Ecto neural progenitor cell (in vitro differentiated cells): ENCODE data around the gene DRD3.
A peak's percentile ranks its signal among the peaks of the same experiment; 100 is the strongest.

Experiments used
- DNase-seq: peaks from one replicate; pipeline ENCODE4 v3.0.0-alpha.2; 2018; ENCODE audit warnings: low spot score

Gene DRD3

DNA sequence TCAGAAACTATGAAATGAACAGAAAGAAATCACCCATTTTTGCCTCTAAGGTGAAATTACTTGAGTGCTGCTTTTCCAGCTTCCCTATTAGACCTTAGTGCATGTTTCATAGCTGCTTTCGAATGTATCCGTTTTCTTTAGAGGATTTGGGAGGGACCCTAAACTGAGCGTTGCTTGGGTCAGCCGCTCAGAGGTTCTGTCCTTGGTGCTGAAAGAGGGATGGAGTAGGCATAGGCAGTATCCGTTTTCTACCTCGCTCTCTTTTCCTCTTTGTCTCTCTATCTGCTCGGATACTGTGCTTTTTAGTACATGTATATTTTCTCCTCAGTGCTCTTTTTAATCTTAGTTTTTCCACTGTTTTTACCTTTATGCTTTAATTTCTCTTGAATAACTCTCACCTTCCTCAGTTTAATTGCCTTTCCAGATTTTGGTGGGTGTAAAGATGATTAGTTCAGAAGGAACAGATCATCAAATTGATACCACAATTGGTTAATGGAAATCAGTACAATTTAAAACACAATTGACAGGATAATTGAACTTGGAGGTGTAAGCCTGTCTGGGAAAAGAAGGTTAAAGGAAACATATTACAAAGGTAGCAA, at the start of gene DRD3:
Gene DRD3 (minus strand): TSS at position 283 of the 599 bp plus-strand sequence. CDS start 7,060 bp downstream, outside the sequence.
- DNase-seq: peak; percentile 59

DNA sequence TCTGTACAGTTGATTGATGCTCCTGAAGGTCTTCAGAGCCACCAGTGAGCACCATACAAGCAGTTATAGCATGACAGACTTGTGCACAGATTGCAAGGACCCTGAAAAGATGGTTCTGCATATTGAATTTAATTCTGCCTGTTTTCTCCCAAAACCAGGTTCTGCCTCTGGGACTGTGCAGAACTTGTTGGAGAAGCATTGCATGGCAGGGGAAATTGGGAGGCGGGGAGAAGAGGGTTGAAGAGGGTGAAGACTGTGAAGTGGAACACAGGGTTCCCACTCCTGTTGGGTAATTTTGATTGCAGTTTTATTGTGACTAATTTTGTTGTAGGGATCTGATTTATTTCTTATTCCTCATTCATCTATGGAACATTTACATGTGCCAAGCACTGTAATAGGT, 48.2 kb upstream of the DRD3 start:
- DNase-seq: no peak

DNA sequence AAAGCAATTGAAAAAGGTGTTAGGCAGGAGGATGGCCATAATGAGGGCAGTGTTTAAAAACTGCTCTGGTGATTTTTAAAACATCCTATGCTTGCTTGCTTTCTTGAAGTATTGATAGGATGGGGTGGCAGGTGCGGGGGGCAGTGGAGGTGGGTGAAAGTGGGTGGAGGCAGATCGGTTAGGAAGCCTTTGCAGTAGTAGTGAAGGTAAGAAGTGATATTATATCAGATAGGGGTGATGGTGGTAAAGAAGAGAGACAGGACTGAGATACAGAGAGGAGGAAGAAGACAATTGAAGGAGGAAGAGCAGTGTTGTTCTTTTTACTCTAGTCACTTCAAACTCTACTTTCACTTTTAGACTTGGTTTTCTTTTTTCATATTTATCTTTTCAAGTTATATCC, 47.5 kb upstream of the DRD3 start:
- no peak for DNase-seq

DNA sequence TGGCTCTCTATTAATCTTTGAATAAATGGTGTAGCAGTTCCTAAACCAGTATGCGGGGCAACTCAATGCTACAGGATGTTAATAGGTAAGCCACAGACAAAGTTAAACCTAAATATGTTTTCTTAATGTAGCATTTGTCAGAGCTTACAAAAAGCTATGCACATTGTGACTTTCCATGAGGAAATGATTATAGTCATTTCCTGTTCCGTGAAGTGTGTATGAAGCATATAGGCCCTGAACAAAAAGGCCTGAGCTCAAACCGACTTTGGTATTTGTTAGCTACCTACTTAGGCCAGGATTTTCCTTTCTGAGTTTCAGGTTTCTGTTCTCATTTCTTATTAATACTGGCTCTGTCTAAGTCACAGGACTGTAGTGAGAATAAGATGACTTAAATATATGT, 44.3 kb upstream of the DRD3 start:
- DNase-seq: no peak

DNA sequence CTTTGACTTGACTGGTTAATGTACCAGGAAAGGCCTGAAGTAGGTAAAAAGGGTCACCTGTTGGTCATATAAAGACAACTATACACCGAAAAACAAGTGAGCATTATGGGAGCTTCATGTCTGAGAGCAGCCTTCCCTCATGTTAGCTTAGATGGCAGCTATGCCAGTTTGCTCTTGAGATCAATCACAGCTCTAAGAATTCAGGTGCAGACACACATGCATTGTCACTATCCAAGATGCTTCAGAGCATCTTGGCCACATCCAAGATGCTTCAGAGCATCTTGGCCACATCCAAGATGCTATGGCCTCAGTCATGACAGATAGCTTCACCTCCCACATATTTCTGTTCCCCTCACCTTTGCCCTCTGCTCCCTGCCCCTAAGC, 43.0 kb upstream of the DRD3 start:
- no peak for DNase-seq

DNA sequence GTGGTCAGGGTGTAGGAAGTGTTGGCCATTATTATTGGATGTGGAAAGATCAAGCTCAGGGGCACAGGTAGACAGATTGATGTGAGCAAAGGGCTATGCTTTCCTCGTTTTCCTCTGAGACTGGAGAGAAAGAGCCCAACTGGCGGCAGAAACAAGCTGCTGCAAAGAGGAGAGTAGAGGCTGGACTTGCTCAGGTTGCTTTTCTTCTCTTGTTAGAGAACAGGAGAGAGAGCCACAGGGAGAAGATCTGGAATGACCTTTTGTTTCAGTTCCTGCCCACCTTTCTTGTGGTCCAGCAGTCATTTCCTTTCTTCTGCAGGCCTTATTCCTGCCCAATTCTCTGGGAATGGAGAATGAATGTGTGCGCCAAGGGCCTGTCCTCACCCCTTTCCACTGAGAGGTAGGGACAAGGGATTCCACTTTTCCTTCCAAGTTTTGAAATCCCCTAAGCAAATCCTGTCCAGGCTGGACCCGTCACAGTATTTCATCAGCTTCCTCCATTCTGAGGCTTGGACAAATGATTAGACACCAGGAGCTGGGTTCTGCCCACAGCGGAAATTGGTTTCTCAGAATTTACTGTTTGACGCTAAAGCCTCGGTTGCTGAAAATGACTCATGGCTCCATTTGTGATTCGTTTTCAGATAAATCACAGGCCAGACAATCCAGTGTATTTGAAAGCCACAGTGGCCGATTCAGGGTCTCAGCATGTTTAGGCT, 42.5 kb upstream of the DRD3 start:
- DNase-seq: no peak

DNA sequence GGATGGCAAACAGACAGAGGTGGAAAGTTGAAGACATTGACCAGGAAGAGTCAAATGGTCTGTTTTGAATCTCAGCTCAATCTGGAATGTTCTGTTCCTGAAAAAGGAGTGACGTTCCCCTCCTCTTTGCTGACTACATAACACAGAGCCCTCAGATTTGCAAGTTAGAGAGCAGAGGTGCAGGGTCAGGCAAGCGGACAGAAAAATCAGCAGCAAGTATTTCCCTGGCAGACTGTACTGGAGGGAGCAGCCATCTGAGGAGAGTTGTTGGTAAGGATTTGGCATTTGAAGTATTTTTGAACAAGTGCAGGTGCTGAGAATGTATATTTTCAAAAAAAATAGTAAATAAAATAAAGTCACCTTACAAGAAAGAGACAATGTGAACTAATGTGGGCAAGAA, 40.9 kb upstream of the DRD3 start:
- DNase-seq: no peak

DNA sequence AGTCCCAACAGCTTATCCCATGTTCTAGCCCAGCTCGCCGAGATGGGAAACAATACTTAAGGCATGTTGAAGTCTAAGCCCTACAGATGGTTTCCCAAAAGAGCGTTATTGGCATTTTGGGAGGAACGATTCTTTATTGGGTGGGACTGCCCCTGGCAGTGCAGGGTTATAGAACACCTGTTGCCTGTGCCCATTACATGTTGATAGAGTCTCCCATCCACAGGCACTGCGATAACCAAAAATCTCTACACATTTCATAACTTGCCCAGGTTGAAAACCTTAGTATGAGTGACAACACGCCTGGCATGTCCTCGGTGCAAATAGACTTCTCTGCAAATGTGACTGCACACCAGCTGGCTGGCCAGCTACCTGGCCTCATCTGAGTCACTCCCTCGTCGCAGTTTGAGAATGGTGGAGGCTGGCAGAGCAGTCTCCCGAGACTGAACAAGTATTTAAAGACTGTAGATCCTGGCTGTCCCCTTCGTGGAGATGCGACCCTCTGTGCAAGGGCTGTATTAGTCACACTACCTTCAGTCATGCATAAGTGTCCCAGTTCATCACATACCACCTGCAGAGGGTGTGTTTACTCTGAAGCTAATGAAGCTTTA, 39.8 kb upstream of the DRD3 start:
- DNase-seq: no peak

DNA sequence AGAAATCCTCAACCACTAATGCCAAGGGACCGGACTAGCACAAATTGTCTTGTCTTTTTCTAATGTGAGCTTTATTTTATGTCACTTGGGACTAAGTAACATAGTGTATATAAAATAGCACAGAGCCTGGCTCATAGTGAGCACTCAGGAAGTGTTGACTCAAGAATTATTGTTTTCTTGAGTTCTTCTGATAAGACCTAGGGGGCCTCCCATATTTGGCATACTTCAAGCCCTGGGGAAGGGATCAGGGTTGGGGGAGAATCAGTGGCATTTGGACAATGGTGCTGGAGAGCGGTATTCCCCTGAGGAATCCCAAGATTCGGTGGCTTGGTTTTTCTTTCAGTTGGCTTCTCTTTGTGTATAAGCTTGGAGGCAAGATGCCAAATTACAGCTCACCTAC, 39.2 kb upstream of the DRD3 start:
- DNase-seq: no peak

DNA sequence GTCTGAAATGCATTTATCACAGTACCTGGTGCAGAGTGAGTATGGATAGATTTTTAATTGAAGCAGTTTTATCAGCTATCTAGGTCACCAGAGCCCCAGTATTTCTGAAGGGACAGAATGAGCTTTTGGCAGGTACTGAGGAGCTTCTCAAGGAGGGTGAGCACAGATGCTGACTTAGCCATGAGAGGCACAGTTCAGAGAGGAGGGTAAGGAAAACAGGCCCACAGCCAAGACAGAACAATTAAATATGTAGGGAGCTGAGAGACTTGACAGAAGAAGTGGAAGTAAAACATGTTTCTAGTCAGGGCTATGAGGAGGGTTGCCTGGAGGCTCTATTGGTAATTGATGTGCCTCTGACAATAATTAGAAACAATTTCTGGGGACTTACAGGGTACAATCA, 38.4 kb upstream of the DRD3 start:
- DNase-seq: no peak

DNA sequence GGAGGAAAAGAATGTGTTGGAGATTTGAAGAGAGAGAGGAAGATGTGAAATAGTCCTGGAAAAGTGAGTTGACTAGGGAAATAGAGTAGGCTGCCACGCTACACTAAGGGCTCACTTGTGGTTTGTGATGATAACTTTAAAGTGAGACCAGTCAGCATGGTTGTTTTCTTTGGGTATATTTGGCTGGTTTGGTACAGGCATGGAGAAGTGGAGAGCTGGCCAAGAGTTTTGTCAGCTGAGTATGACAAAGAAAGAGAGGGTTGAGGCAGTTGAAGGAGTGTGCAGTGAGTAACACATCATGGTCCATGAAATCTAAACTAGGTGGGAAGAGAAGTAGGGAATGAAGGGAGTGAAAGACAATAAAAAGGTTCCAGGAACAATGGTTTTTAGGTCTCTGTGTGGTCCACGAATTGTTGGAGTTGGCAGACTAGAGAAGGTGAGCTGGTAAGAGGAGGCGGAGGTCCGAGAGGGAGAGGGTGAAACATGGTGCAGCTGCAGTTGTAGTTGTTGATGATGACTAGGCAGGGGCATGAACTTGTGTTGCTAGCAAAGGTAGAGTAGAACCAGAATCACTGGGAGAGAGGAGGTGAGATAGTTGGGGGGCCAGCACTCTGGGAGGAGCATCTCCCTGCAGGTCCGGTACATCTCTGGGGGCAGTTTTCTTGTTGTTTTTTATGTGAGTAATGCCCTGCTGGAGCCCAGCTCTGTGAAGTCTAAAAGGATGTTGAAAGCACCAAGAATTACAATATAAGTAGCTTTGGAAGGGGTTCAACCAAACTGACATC, 37.5 kb upstream of the DRD3 start:
- DNase-seq: no peak

DNA sequence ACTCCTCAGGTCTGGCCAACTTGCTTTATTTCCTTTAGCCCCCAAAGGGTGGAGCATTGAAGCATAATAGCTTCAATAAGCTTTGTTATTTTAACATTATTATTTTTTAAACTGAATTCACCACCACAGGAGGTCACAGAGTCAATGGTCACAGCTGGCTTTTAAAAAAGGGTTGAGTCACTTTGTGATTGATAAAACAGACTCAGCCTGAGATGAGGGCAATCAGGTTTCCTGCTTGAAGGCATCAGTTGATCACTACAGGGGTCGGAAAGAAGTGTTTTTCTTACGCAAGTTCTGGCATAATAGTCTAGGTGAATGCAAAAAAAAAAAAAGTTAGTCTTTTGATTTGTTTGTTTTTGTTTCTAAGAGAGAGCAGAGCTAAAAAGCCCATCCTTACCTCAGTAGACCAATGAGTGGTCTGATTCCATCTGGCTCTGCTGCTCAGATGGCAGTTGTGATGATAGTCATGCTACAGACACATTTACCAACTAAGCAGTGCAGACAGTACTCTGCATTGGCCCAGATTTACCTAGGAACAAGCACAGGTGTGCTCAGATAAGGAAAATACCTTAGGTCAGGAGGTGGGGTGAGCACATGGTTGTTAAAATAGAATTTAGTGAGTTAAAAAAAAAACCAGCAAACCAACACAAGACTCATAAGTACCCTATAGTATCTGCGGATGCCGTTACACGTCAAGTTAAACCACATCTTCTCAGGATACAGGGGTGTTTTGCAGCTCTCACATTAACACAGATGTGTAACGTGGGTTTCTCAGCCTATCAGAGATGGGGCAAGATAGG, 35.9 kb upstream of the DRD3 start:
- DNase-seq: no peak

DNA sequence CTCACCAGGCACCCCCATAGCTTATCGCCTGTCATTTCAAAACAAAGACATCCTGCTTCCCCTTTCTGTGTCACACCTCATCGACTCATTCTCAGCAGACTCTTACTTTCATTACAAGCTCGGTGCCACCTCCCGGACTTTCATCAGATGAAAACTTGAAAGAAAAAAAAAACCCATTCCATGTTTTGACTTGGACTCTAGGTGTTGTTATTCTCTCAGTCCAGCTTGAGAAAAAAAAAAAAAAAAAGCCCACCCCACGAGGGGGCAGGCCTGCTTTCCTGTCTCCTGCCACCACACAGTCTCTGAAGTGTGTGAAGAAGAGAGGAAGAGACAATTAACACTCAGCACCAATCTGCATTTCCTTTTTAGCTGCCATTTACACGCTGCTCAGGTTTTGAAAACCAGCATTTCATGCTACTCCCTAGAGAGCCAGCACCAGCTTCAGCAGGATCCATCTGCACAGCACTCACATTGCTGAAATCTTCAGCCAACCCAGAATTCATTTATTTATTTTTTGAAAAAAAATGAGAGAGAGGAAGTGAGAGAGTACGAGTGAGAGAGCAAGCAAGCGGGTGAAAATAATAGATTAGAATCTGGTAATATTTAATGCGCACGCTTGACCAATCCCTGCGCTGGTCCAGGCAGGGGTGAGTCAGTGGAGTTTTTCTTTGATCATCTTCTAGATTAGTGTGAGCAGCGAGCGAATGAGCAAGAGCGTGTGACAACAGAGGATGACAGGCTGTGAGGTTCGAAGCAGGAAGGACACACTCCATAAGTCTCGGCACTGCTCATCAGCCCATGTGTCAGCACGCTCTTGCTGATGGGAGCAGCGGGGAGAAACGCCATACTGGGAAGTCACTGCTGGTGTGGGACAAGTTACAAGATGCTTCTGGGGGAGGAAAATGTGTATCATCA, 35.0 kb upstream of the DRD3 start:
- DNase-seq: no peak

DNA sequence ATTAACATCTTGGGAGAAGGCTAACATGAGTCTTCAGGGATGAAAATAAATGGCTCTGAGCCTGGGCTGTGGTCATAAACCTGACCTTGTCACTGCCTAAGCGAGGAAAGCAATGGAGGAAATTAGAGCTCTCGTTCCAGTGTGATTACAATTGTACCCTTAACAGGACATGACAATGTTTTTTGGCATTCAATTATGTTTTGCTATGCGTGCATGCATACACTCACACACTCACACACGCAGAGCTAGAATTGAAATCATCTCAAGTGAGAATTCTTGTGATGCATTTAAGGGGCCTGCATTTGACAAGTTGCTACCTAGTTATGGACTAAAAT, 34.4 kb upstream of the DRD3 start:
- no peak for DNase-seq

DNA sequence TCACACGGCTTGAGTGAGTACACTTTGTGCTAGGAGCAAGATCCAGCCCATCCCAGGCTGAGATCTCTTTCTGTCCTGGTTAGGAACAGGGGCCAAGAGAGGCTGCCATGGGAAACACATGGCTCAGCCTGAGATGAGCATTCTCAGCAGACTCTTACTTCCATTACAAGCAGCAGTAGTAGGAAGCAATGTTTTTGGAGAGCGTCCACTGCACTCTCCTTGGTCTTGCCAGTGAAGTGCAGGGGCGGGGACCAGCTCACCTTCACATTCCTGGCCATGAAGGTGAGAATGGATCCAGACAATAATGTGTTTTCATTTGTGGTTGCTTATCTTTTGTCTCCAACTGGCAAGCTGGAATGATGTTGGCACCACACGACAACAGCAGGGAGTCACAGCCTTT, 33.8 kb upstream of the DRD3 start:
- DNase-seq: no peak

DNA sequence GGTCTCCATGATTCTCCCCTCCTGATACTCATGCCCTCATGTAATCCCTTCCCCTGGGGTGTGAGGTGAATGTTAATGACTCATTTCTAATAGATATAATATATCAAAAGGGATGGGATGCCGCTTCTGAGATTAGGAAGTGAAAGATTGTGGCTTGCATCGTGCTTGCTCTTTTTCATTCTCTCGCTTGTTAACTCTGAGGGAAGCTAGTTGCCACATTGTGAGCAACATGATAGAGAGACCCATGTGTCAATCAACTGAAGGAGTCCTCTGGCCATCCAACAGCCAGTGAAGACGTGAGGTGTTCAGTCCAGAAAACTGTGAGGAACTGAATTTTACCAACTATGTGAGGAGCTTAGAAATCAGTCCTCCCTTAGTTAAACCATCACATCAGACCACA, 28.9 kb upstream of the DRD3 start:
- DNase-seq: no peak

DNA sequence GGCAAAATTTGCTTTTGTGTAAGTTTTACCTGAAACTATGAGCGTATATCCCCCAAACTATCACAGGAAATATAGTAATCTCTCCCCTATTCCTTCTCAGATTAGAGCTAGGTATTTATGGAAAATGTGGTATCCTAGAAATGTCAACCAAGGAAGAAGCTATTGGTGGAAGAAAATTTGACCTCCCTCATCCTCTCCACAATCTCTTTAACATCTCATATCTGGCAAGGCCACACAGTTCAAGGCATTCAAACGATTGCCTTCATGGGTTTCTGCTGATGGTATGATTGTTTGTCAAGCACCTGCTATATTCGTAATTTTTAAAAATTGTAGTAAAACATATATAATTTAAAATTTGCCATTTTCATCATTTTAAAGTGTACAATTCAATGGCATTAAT, 27.5 kb upstream of the DRD3 start:
- DNase-seq: no peak

DNA sequence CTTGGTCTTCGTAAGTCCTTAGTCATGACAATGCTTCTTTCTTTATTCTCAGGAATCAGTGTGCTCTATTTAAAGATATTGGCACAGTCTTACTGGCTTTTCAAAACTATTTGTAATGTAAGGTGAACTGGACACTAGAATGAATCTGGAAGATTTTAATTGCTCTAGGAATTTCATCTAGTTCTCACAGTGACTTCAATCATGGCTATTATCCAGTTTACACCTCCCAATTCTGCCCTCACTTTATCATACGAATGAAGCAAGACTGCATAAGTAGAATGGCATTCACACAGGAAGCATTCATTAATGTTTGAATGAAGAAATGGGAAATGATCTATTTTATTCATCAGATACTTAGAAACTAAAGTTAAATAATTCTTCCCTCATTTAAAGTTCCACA, 26.7 kb upstream of the DRD3 start:
- no peak for DNase-seq

DNA sequence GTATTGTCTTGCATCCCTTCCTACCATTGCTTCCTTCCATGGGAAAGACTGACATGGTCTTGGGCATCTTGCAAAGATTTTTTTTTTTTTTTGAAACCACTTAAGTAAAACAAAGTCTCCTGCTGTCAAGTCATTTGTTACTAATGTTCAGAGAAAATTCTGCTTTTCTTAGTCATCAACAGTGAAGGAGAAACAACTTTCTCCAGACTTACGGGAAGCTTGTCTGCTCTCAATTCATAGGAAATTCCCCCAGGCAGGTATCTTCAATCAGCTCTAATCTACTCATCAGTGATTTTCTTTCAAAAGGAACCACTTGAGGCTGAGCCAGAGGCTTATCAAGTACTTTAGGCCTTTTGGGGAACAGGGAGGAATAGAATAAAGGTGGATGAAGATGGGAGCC, 15.9 kb upstream of the DRD3 start:
- no peak for DNase-seq

DNA sequence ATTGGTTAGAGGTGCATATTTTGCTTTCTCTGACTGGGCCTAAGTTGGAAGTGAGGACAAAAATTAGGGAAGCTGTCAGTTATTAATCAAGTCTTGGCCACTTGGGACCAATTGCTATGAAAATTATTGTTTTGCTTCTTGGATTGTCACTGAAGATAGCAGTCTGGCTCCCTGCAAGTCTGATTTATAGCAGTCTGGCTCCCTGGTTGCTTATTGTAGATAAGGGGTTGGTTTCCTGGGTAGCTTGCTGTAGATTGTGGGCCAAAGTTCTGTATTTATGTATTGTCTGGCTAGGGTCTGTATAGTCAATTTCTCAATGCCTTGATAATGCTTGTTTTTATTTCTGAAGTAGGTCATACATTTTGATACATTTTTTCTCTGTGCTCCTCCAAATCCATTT, 13.3 kb upstream of the DRD3 start:
- no peak for DNase-seq

DNA sequence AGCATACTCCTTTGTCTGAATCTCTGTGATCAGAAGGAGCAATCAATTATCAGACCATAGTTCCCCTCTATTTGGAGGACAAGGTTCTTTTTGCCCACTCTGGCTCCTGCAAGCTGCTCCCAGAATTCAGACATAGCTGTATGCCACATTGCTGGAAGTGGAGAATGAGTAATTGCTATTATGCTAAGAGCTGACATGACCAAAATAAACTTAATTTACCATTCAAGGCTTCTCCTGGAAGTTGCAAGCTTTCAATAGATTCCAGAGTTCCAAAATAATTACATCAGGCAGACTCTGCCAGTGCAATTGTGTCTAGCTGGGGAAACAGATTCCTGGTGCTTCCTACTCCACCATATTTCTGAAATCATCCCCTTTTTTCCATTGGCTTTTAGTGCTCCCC, 7.6 kb upstream of the DRD3 start:
- no peak for DNase-seq
